ENCODE measurements around the gene AFF2.

The AFF2 gene

GRCh38 chrX:148763896-148764295 is 263.5 kb downstream of the AFF2 start:
- H3K9me3 Mint-ChIP-seq (ENCODE audit: low read depth): no peaks in the 10 kb centered on the region
- peaks cover 2% of the 10 kb centered on the region for H3K36me3 Mint-ChIP-seq
- H3K27me3 Mint-ChIP-seq: no peaks in the 10 kb centered on the region
- H3K4me1 Mint-ChIP-seq (ENCODE audit: low read depth): no peaks in the 10 kb centered on the region
- H3K27ac Mint-ChIP-seq: no peak overlapping the region
- H3K4me3 Mint-ChIP-seq: no peak overlapping the region

- Mint-ChIP-seq H3K9me3 (ENCODE audit: low read depth) (no peaks in the 10 kb centered on the region), H3K27me3 (no peaks in the 10 kb centered on the region), H3K4me1 (ENCODE audit: low read depth) (no peaks in the 10 kb centered on the region), H3K36me3 (peaks cover 2% of the 10 kb centered on the region), H3K4me3 (no peak overlapping the region), H3K27ac (no peak overlapping the region)
These were observed 267.9 kb downstream of the AFF2 start for GRCh38 chrX:148768296-148768695.

- Mint-ChIP-seq H3K27ac (no peak overlapping the region), H3K36me3 (no peaks in the 10 kb centered on the region), H3K4me1 (ENCODE audit: low read depth) (no peaks in the 10 kb centered on the region), H3K4me3 (no peak overlapping the region), H3K27me3 (no peaks in the 10 kb centered on the region), H3K9me3 (ENCODE audit: low read depth) (peaks cover 4% of the 10 kb centered on the region)
These were observed 271.0 kb downstream of the AFF2 start for GRCh38 chrX:148771440-148771839.

GRCh38 chrX:148774276-148774675 is 273.9 kb downstream of the AFF2 start:
- H3K9me3 Mint-ChIP-seq (ENCODE audit: low read depth): peaks cover 9% of the 10 kb centered on the region
- H3K4me3 Mint-ChIP-seq: no peak overlapping the region
- no peaks in the 10 kb centered on the region for H3K27me3 Mint-ChIP-seq
- no peaks in the 10 kb centered on the region for H3K4me1 Mint-ChIP-seq (ENCODE audit: low read depth)
- no peak overlapping the region for H3K27ac Mint-ChIP-seq
- no peaks in the 10 kb centered on the region for H3K36me3 Mint-ChIP-seq

GRCh38 chrX:148784137-148784536 is 283.7 kb downstream of the AFF2 start:
- no peaks in the 10 kb centered on the region for H3K4me1 Mint-ChIP-seq (ENCODE audit: low read depth)

GRCh38 chrX:148784856-148785255 is 284.4 kb downstream of the AFF2 start:
- Mint-ChIP-seq H3K27ac (no peak overlapping the region), H3K4me3 (no peak overlapping the region), H3K9me3 (ENCODE audit: low read depth) (no peaks in the 10 kb centered on the region), H3K36me3 (peaks cover 5% of the 10 kb centered on the region), H3K4me1 (ENCODE audit: low read depth) (no peaks in the 10 kb centered on the region), H3K27me3 (no peaks in the 10 kb centered on the region)

More at GRCh38 chrX:148784137-148784536, 283.7 kb downstream of the AFF2 start:
- Mint-ChIP-seq H3K36me3 (peaks cover 8% of the 10 kb centered on the region), H3K27ac (no peak overlapping the region), H3K4me3 (no peak overlapping the region), H3K27me3 (no peaks in the 10 kb centered on the region), H3K9me3 (ENCODE audit: low read depth) (no peaks in the 10 kb centered on the region)

GRCh38 chrX:148785256-148785655 is 284.8 kb downstream of the AFF2 start:
- H3K27me3 Mint-ChIP-seq: no peaks in the 10 kb centered on the region
- peaks cover 4% of the 10 kb centered on the region for H3K36me3 Mint-ChIP-seq
- H3K4me3 Mint-ChIP-seq: no peak overlapping the region
- no peaks in the 10 kb centered on the region for H3K9me3 Mint-ChIP-seq (ENCODE audit: low read depth)
- H3K4me1 Mint-ChIP-seq (ENCODE audit: low read depth): no peaks in the 10 kb centered on the region
- no peak overlapping the region for H3K27ac Mint-ChIP-seq

- peaks cover 2% of the 10 kb centered on the region for H3K36me3 Mint-ChIP-seq
- no peak overlapping the region for H3K27ac Mint-ChIP-seq
- H3K4me1 Mint-ChIP-seq (ENCODE audit: low read depth): no peaks in the 10 kb centered on the region
- no peaks in the 10 kb centered on the region for H3K27me3 Mint-ChIP-seq
- H3K9me3 Mint-ChIP-seq (ENCODE audit: low read depth): no peaks in the 10 kb centered on the region
- H3K4me3 Mint-ChIP-seq: no peak overlapping the region
These were observed 288.0 kb downstream of the AFF2 start for GRCh38 chrX:148788449-148788848.

- H3K4me3 Mint-ChIP-seq: no peak overlapping the region
- no peaks in the 10 kb centered on the region for H3K4me1 Mint-ChIP-seq (ENCODE audit: low read depth)
These were observed 293.9 kb downstream of the AFF2 start for GRCh38 chrX:148794350-148794749.

GRCh38 chrX:148804579-148805355 is 304.4 kb downstream of the AFF2 start:
- Mint-ChIP-seq H3K4me1 (ENCODE audit: low read depth) (no peaks in the 10 kb centered on the region), H3K27ac (no peak overlapping the region), H3K36me3 (no peaks in the 10 kb centered on the region), H3K9me3 (ENCODE audit: low read depth) (no peaks in the 10 kb centered on the region), H3K27me3 (no peaks in the 10 kb centered on the region), H3K4me3 (no peak overlapping the region)

More at GRCh38 chrX:148794350-148794749, 293.9 kb downstream of the AFF2 start:
- no peaks in the 10 kb centered on the region for H3K27me3 Mint-ChIP-seq
- H3K27ac Mint-ChIP-seq: no peak overlapping the region
- no peaks in the 10 kb centered on the region for H3K36me3 Mint-ChIP-seq
- no peaks in the 10 kb centered on the region for H3K9me3 Mint-ChIP-seq (ENCODE audit: low read depth)

- H3K36me3 Mint-ChIP-seq: no peaks in the 10 kb centered on the region
- H3K27ac Mint-ChIP-seq: no peak overlapping the region
- no peaks in the 10 kb centered on the region for H3K4me1 Mint-ChIP-seq (ENCODE audit: low read depth)
- no peak overlapping the region for H3K4me3 Mint-ChIP-seq
- H3K27me3 Mint-ChIP-seq: no peaks in the 10 kb centered on the region
- no peaks in the 10 kb centered on the region for H3K9me3 Mint-ChIP-seq (ENCODE audit: low read depth)
These were observed 305.9 kb downstream of the AFF2 start for GRCh38 chrX:148806145-148806870.

- H3K27me3 Mint-ChIP-seq: no peaks in the 10 kb centered on the region
- H3K4me3 Mint-ChIP-seq: no peak overlapping the region
- no peaks in the 10 kb centered on the region for H3K36me3 Mint-ChIP-seq
- H3K9me3 Mint-ChIP-seq (ENCODE audit: low read depth): no peaks in the 10 kb centered on the region
- no peaks in the 10 kb centered on the region for H3K4me1 Mint-ChIP-seq (ENCODE audit: low read depth)
- H3K27ac Mint-ChIP-seq: no peak overlapping the region
These were observed 308.4 kb downstream of the AFF2 start for GRCh38 chrX:148808833-148809232.

GRCh38 chrX:148811236-148811635 is 310.8 kb downstream of the AFF2 start:
- H3K36me3 Mint-ChIP-seq: no peaks in the 10 kb centered on the region
- H3K4me1 Mint-ChIP-seq (ENCODE audit: low read depth): no peaks in the 10 kb centered on the region
- H3K27me3 Mint-ChIP-seq: no peaks in the 10 kb centered on the region

GRCh38 chrX:148813422-148813821 is 313.0 kb downstream of the AFF2 start:
- Mint-ChIP-seq H3K4me1 (ENCODE audit: low read depth) (no peaks in the 10 kb centered on the region), H3K27ac (no peak overlapping the region), H3K27me3 (no peaks in the 10 kb centered on the region), H3K4me3 (no peak overlapping the region), H3K9me3 (ENCODE audit: low read depth) (no peaks in the 10 kb centered on the region), H3K36me3 (no peaks in the 10 kb centered on the region)

More at GRCh38 chrX:148811236-148811635, 310.8 kb downstream of the AFF2 start:
- H3K9me3 Mint-ChIP-seq (ENCODE audit: low read depth): no peaks in the 10 kb centered on the region
- no peak overlapping the region for H3K27ac Mint-ChIP-seq
- no peak overlapping the region for H3K4me3 Mint-ChIP-seq

GRCh38 chrX:148813967-148814366 is 313.6 kb downstream of the AFF2 start:
- Mint-ChIP-seq H3K36me3 (no peaks in the 10 kb centered on the region), H3K9me3 (ENCODE audit: low read depth) (no peaks in the 10 kb centered on the region), H3K27me3 (no peaks in the 10 kb centered on the region), H3K4me1 (ENCODE audit: low read depth) (no peaks in the 10 kb centered on the region), H3K4me3 (no peak overlapping the region), H3K27ac (no peak overlapping the region)

Measured in activated naive CD8-positive, alpha-beta T cell (primary cell).